ENCODE data around the gene SLC38A7.

Gene SLC38A7, protein sequence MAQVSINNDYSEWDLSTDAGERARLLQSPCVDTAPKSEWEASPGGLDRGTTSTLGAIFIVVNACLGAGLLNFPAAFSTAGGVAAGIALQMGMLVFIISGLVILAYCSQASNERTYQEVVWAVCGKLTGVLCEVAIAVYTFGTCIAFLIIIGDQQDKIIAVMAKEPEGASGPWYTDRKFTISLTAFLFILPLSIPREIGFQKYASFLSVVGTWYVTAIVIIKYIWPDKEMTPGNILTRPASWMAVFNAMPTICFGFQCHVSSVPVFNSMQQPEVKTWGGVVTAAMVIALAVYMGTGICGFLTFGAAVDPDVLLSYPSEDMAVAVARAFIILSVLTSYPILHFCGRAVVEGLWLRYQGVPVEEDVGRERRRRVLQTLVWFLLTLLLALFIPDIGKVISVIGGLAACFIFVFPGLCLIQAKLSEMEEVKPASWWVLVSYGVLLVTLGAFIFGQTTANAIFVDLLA

DNA sequence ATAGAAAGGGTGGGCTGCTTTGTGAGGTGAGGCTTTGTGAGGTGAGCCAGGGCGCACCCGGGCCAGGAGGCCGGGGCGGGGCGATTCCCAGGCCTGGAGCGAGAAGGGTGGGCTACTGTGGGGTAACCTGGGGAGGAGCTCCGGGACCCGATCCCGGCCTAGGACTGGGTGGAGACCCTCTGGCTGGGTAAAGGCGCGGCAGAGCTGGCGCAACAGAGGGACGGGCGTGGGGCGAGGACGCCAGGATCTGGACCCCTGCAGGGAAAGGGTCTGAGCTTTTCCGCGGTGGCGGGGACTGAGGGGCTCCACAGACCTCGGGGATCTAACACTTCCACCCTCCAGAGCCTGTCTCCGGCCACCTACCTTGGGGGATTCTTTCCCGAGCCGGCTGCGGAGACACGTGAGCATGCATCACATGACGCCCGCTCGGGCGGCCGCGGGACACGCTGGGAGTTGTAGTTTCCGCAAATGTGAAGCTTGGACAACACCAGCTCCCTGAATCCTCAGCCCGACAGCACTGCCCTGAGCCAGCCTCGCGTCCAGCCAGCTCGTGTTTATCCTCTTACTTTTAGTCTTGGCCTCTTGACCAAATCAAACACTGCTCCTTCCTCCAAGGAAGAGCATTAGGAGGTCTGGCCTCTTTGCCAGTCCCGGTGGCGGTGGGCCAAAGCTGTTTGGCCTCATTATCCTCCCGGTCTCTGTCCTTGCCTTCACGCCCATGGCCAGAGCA, at the start of gene SLC38A7:
SLC38A7 (minus strand) TSS at position 417 of the 730 bp plus-strand sequence. CDS start 4,644 bp downstream, outside the sequence.
- peak; percentile 35 for DNase-seq (ENCODE audit: low read depth)
- peak within 1 kb of the TSS; percentile 99 for H3K4me3 ChIP-seq (ENCODE audit: low read depth, low read length)
- no peak for TF ChIP-seq CTCF (IDR thresholded peaks at IDR 0.05; ENCODE audit: low read depth, low read length, missing control alignments)

- DNase-seq (ENCODE audit: low read depth), result peak; percentile 44
- H3K4me3 ChIP-seq (ENCODE audit: low read depth, low read length), result peak within 1 kb of the TSS; percentile 62
- TF ChIP-seq CTCF (IDR thresholded peaks at IDR 0.05; ENCODE audit: low read depth, low read length, missing control alignments), result peak; percentile 95
Measured at GRCh38 chr16:58733671-58734458, 49.3 kb upstream of the SLC38A7 start, which contains the start of gene GOT2. Gene GOT2 (minus strand): TSS chr16:58734316. CDS start chr16:58734228, 88 bp downstream.

DNA sequence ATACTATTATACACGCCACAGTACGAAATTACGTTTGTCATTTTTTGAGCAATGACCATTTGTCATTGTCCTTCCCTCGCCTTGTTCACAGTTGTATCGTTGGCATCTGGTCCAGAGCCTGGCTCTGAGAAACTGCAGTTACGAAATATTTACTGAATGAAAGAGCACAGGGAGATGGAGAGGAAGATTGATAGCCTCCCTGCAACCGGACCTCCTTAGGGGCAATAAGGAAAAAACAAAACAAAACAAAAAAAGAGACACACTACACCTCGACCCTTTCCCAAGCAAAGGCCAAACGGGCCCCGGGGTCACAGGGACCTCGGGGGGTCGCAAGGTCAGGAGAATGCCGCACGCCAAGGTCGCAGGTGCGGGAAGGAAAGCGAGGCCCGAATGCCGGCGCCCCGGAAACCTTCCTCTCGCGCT, 48.7 kb upstream of the SLC38A7 start:
- H3K4me3 ChIP-seq (ENCODE audit: low read depth, low read length), result peak overlapping the region; percentile 62
- no peak for TF ChIP-seq CTCF (IDR thresholded peaks at IDR 0.05; ENCODE audit: low read depth, low read length, missing control alignments)
- DNase-seq (ENCODE audit: low read depth), result no peak

GRCh38 chr16:58732545-58733247, 48.1 kb upstream of the SLC38A7 start:
- TF ChIP-seq CTCF (IDR thresholded peaks at IDR 0.05; ENCODE audit: low read depth, low read length, missing control alignments), result no peak
- DNase-seq (ENCODE audit: low read depth), result no peak

DNA sequence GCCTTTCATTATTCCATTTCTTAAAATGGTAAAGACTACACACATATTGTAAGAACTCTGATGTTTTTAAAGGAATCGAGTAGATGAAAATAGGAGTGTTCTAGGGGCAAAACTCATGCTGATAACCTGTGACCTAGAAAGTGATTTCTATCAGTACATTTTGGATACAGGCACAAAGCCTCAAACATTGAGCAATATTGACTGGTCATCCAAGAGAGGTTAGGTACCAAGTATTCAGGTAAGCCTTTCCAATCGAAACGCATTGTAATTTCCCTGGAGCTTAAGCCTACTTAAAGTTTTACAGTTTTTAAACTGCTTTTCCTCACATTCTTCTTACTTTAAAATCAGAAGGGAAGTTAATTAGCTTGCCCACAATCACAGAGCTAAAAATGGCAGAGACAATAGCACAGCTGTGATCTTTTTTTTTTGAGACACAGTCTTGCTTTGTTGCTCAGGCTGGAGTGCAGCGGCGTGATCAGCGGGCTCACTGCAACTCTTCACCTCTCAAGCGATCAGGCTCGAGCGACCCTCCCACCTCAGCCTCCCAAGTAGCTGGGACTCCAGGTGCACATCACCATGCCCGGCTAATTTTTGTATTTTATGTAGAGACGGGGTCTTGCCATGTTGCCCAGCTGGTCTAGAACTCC, 46.3 kb upstream of the SLC38A7 start:
- no peak for DNase-seq (ENCODE audit: low read depth)
- H3K4me3 ChIP-seq (ENCODE audit: low read depth, low read length), result no peak overlapping the region
- no peak for TF ChIP-seq CTCF (IDR thresholded peaks at IDR 0.05; ENCODE audit: low read depth, low read length, missing control alignments)

More at GRCh38 chr16:58732545-58733247, 48.1 kb upstream of the SLC38A7 start:
- peak overlapping the region; percentile 62 for H3K4me3 ChIP-seq (ENCODE audit: low read depth, low read length)

All from GM12864 (cell line).